NCI-H460 (cell line): ENCODE results near the gene TMC1. TPM values are rescaled to one million over a fixed set of nuclear protein-coding genes. Genes with fewer than 3 reads are reported as not detected.
A peak's percentile ranks its signal among the peaks of the same experiment; 100 is the strongest.
"Not testable (repeated sequence)": the region's sequence is repeated elsewhere in the genome, so short reads cannot be mapped to it uniquely, and the experiment has no call there.

Experiments used
- DNase-seq: peaks from one replicate; pipeline ENCODE4 v3.0.0-alpha.2; 2016; ENCODE audit warnings: low read depth; ENCODE audit errors: extremely low read depth
- polyA plus RNA-seq: library from polyadenylated mRNA; depleted of rRNA; stranded (reverse); fragments of >200 nt; gene quantifications from 2 replicates; pipeline ENCODE4 v1.2.3, GENCODE V29; 2014; cell fraction: nucleus; rRNA removed
- total RNA-seq: library from RNA; depleted of rRNA; stranded (reverse); fragments of >200 nt; shearing (Covaris generic); gene quantifications from 2 replicates; pipeline ENCODE4 v1.2.3, GENCODE V29; 2014; rRNA removed

TMC1 gene
- not detected in 2 replicates for total RNA-seq
- not detected in 2 replicates for polyA plus RNA-seq

DNA sequence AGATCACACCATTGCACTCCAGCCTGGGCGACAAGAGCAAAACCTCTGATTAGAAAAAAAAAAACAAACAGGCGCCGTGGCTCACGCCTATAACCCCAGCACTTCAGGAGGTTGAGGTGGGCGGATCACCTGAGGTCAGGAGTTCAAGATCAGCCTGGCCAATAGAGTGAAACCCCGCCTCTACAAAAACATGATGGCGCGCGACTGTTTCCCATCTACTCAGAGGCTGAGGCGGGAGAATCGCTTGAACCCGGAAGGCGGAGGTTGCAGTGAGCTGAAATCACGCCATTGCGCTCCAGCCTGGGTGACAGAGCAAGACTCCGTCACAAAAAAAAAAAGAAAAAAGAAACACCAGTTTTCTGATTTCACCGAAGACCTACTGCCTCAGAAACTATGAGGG, at the start of gene TMC1:
TSS of gene TMC1 (plus strand) at position 193 of the 400 bp plus-strand sequence. CDS start 127,041 bp downstream, outside the sequence.
- not testable (repeated sequence) for DNase-seq

DNA sequence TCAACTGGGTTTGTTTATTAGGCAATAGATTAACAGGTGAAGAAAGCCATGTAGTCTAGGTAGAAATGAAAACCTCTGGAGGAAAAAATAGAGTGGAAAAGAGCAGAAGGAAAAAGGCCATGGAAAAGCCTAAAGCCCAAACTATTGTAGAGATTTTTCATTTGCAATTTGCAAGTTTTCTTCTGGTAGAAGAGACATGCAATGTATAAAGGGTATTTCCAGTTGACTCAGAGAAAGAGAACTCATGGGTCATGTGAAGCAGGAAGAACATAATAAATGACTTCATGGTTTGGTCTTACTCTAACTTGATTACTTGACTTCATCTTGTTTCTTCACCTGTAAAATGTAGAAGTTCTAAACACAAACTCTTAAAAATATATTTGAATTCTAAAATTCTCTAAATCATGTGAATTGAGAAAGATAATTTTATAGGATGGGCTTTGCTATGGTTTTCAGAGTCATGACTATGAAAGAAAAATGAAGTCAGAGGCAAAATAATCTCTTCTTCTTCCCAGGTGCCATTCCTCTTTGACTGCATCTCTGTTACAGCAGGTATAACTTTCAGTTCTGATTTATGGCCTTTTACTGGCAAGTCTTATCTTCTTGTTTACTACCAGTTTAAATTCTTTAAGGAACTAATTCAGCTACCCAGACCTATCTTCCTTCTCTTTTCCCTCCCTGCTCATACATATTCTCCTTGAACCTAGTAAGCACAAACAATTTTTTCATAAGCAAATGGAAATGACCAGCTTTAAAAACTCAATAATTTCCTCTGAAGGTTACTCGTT, 47.7 kb upstream of the TMC1 start:
- DNase-seq = no peak

DNA sequence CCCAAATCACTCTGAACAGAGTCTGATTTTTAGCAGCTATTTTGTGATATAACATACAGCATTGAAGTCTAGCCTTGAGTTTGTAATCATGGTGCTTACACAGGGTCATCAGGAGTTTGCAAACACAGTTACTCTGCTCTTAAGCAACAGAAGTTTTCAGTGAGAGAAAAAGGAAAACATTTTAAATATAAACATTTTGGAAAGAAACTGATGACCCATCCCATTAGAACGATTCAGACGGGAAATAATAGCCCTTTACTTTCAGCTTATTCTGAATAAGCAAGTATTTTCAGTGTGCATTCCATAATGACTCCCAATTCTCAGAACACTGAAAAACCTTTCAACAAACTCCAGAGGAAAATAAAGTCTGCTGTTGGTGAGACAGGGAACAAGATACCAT, 46.7 kb upstream of the TMC1 start:
- no peak for DNase-seq

DNA sequence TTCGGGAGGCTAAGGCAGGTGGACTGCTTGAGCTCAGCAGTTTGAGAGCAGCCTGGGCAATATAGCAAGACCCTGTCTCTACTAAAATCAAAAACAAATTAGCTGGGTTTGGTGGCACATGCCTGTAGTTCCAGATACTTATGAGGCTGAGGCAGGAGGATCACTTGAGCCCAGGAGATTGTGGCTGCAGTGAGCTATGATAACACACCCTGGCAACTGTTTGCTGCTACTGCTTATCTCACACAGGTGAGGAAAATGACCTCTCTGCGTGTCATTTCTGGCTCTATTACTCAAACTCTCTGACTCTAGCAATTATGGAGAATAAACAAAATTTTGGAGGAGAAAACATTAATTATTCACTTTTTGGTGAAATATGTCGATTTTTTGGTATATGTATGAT, 45.3 kb upstream of the TMC1 start:
- no peak for DNase-seq

DNA sequence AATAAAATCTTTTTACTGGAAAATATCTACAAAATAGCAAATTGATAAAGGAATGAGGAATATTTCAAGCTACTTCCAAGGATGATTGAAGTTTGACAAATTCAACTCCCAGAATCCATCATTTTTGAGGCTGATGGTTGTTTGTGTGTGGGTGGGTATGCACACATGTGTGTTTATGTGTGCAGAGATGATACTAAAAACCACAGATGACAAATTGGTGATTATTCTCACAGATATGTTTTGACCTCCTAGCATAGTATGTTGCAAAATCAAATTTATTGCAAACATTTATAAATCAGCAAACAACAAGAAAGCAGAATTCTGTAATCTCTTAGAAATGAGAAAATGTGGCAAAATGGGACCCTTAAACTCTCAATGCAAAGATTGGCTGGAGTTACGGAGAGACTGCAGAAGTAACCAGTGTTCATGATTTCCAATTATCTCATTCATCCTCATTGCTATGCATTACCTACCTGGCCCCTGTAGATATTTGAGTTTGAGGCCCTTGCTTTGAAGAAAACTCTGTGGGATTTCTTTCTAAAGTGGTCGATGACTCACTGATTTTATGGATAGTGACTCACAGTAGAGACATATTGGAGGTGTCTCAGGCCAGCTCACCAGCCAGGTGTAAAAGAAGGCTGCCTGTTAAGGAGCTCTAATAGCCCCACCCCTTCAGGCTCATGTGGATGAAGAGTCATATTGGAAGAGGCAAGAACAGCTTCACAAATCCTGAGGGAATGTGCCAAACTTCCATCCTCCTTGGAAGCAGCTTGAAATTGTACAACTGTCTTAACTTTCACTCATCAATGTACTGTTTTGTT, 44.6 kb upstream of the TMC1 start:
- DNase-seq = no peak

DNA sequence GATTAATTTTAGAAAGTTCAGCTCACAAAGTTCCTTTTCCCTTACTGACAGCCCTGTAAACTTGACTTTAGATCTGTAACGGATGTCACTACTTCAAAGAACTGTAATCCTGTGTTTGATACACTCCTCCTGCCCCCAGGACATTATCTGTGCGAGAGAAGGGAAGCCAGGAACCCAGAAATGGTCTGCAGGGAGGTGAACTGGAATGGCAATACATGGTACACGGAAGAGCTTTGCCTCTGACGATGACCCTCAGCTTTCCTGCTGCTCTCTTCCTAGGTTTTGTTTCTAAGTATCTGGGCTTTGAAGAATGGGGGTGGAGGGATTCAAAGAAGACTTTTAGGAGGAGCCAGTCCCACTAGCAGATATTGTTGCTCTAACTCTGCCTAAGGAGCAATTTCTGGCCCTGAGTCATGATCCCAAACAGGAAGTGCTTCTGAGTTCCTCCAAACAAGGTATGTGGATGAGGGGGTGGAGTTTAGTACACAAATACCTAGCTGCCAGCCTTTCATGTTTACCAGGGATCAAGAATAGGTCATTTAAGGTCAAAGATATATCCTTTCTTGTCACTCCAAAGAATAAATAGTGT, 43.4 kb upstream of the TMC1 start:
- peak; percentile 13 for DNase-seq

DNA sequence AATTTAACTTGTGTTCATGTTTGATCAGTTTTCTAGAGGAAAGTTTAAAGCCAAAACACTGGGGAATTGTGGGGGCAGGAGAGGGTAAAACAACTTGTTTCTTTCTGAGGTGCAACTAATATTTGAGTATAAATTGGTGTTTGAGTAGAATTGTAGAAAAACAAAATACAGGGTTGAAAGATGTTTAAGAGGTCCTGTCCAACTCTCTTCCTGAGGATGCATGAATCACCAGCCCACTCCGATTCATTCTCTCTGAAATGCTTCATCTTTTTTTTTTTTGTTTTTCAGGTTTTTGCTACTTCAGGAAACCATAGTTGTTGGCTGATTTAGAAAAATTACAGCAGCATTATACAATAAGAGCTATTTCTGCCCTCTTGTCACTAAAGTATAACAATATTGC, 42.4 kb upstream of the TMC1 start:
- DNase-seq = no peak

DNA sequence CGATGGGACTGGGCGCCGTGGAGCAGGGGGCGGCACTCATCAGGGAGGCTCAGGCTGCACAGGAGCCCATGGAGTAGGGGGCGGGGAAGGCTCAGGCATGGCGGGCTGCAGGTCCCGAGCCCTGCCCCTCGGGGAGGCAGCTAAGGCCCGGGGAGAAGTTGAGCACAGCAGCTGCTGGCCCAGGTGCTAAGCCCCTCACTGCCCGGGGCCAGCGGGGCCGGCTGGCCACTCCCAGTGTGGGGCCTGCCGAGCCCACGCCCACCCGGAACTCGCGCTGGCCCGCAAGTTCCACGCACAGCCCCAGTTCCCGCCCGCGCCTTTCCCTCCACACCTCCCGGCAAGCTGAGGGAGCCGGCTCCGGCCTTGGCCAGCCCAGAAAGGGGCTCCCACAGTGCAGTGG, 41.1 kb upstream of the TMC1 start:
- DNase-seq = not testable (repeated sequence)

DNA sequence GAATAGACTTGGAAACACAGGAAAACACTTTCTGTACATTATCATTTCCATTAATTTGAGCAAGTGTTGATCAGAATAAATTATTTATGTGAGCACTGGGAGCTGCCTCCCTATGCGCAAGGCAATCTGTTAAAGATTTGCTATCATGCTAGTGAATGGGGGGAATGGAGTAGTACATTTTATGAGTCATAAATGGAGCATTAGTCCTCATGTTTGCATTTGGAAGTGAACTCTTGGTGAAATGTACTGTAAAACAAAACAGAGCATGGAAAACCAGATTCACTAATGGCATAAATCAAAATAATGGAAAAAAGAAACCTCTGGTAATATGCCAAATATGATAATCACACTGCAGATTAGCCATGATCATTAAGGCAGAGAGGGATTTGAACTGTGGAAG, 40.5 kb upstream of the TMC1 start:
- no peak for DNase-seq

DNA sequence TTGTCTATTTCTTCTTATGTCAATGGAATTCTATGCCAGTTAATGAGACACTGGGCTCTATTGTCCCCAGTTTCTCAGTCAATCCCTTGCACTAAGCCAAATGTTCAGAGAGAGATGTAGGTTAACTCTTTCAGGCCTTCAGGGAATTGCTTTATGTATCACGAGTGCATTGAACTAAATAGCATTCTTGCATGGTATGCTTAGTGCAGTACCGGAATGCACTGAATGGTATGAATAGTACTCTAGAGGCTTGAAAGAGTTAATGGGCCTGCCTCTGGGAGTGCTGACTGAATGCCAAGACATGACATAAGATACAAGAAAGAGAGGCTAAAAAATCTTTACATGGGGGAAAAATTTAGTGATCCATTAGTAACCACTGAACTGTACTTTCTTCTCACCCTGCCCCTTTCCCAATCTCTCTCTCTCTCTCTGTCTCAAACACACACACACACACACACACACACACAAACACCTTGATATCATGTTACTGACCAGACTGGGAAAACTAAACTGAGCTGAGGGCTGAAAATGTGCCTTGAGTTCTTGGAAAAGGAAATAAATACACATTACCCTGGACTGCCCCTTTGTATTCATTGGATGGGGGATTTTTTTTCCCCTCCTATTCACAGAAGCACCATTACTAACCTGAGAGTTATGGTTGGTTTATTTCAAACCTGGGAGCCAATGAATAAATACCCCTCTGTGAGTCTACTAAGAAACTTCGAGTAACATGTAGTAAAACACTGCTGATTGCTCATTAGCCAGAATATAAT, 35.4 kb upstream of the TMC1 start:
- no peak for DNase-seq

DNA sequence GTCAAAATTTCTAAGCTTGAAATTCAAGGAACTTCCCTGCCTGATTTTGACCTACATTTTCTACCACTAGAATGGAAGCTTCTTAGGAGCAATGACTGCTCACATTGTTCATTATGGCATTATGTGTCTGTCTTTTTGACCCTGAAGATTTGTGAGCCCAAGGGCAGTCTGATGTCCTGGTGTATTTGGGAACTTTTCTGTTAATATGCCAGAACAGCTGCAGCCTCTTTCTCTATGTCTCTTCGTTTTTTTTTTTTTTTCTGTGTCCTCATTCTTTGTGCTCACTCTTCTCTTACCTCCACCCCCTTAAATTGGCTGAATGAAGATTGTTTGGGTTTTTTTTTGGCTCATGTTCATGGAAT, 34.8 kb upstream of the TMC1 start:
- DNase-seq = no peak

DNA sequence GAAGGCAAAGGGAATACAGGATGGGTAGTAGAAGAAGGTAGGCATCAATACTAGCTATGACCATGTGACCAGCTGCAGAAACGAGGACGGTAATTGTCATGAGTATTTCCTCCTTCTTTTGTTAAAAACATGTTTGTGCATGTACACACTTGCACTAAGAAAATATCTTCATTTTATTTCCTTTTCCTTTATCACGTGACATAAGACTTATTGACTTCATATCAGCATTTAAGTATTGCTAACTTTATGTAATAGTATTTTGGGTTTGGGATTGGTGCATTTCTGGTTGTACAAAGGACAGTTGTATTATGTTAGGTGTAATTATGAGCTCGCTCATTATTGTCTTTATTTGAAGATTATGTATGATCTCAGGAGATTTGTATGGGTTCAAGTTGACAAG, 33.7 kb upstream of the TMC1 start:
- DNase-seq = not testable (repeated sequence)

DNA sequence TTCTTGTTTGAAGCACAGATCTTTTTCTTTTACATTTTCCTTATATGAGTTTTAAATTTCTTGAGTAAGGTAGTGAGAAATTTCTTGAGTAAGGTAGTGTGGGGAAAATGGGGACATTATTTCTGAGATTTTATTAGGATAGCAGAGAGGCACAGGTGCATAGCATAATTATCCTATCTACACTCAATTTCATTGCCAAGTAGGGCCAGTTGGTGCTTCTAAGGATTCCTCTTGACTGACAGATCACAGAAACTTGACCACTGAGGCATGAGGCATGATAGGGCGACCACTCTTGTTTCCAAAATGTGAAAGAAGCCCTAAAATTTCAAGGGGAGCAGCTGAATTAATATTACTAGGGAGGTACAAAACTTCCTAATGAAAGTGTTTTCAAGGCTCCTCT, 31.4 kb upstream of the TMC1 start:
- DNase-seq = no peak

DNA sequence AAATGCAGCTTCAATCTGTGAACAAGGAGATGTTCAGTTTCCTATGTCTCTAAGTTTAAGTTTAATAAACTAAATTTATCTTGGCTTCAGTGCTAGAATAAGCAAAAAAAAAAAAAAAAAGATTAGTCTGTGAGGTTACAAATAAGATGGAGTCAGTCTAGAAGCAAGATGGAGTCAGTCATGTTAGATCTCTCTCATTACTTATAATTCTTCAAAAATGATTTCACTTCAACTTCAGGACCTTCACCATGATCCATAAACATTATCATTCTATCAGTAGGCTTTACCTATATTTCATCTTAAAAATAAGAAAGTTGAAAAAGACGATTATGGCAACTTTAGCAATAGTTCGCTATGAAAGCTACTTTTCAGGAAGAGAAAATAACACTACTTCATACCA, 30.2 kb upstream of the TMC1 start:
- no peak for DNase-seq

DNA sequence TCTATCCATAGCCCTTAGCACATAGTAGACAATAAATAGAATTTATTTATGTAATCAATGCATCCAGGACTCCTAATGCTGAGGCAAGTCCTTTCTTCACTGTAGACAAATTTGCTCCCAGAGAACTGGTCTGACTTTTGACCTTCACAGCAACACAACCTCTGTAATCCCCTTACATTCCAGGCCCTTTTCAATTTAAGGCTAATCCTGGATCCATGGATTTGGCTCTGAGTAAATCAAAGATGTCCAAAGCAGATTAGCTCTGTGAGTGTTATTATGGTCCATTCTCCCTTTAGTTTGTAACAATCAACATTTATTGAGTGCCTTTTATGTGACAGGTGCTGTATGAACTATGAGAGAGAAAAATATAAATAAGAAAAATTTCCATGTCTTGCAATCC, 27.4 kb upstream of the TMC1 start:
- DNase-seq = no peak

DNA sequence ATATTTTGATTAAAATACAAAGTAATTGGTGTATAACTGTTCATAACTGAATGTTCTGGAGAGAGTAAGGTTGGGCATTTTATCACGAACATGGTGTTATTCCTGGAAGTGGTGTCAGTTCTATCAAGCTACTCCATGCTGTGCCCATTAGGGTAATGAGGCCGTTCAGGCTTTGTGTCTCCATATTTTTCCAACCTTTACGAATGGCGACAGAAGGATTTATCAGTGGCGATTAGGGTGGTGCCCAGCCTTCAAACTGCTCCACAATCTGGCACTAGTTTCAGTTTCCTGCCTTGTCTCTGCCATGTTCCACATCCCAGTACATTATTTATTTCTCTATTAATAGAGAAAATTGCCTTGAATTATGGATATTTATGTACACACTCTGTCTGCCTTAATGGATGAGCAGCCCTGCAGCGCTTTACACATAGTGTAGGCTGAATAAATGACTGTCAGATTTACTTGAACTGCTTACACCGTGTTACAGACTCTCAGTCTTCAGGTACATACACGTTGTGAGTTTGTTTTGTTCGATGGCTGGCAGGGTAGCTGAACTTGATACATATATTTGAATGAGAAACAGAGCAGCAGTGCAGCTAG, 23.9 kb upstream of the TMC1 start:
- no peak for DNase-seq

DNA sequence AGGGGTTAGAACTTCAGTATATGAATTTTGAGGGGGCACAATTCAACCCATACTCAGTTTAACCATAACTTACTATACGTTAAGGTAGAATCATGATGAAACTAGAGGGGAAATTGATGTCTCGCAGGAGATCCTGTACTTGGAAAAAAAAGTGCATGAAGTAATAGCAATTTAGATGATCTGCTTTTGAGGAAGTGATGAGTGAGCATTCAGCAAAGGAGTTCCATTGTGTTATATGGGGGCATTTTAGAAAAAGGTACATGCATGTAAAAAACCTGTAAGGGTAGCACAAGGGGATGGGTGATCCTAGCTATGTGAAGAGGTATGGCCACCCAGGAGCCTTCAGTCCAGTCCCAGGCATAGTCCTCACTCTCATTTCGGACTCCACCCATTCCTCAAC, 14.8 kb upstream of the TMC1 start:
- DNase-seq = no peak

DNA sequence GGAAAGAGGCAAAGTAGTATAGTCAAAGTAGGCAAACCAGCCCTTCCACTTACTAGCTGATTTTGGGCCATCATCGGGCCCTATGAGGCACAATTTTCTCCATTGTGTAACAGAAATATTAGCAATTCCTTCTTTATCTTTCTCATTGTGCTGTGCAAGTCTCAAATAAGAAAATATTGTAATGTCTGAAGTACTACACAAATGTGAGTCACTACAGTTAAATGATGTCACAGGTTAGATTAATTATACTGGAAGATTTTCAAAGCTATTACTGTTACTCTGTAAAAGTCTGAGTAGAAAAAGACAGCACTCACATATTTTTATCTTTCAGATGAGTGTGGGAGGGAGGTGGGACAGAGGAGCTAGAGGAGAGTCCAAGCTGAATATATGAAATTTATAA, 12.4 kb upstream of the TMC1 start:
- DNase-seq = no peak

DNA sequence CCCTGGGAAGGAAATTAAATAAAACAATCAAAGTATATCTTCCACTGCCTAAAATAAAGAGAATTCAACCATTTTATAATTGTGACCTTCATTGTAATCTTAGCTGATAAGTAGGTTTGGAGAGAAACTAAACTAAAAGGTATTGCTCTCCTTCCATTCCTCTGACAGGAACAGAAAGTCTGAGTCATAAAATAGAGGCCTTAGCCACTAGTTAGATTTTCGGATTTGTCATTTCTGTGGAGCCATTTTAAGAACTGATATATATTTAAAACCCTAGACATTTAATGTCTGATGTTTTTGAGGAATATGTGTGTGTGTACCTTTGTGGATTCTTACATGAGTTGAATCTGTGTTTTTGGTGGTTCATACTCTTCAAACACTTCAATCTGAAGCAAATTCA, 11.8 kb upstream of the TMC1 start:
- no peak for DNase-seq

DNA sequence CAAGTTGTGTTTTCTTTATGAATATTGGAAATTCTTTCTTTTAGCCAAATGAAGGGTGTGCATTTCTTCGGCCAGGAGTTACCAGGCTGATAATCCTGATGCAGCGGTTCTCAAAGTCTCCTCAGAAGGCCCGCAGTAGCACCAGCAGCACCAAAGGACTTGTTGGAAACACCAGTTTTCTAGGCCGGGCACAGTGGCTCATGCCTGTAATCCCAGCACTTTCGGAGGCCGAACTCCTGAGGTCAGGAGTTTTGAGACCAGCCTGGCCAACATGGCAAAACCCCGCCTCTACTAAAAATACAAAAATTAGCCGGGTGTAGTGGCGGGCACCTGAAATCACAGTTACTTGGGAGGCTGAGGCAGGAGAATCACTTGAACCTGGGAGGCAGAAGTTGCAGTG, 397 bp upstream of the TMC1 start:
- DNase-seq = not testable (repeated sequence)
